Stimulated activated CD4-positive, alpha-beta T cell treated with anti-CD3 and anti-CD28 coated beads, Interleukin-4, amount 100 ng/mL, for 48 hours (primary cell): Measurements from ENCODE around the gene MTOR.
A peak's percentile ranks its signal among the peaks of the same experiment; 100 is the strongest.
"Not testable (repeated sequence)": the region's sequence is repeated elsewhere in the genome, so short reads cannot be mapped to it uniquely, and the experiment has no call there.

Experiments used
- DNase-seq, 2 donors: peaks; one replicate each; pipeline ENCODE4 v3.0.0-alpha.2; 2020; ENCODE audit warnings: low read depth in 2 of 2

The MTOR gene

DNA sequence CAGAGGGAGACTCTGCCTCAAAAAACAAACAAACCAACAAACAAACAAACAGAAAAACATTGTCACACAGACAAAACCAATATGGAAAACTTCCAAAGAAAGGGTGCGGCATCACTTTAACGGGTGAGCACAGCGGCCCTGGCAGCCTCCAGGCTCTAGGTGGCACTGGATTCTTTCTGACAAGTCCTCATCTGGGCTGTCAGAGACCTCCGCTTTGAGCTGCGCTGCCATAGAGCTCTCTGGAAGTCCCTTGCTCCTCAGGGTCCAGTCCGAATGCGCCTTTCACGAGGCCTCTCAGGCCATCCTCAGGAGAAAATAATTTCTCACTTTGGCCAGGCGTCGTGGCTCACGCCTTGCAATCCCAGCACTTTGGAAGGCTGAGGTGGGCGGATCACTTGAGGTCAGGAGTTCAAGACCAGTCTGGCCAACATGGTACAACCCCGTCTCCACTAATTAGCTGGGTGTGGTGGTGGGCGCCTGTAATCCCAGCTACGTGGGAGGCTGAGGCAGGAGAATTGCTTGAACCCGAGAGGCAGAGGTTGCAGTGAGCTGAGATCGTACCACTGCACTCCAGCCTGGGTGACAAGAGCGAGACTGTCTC lies 198.3 kb downstream of the MTOR start:
- not testable (repeated sequence) for DNase-seq

DNA sequence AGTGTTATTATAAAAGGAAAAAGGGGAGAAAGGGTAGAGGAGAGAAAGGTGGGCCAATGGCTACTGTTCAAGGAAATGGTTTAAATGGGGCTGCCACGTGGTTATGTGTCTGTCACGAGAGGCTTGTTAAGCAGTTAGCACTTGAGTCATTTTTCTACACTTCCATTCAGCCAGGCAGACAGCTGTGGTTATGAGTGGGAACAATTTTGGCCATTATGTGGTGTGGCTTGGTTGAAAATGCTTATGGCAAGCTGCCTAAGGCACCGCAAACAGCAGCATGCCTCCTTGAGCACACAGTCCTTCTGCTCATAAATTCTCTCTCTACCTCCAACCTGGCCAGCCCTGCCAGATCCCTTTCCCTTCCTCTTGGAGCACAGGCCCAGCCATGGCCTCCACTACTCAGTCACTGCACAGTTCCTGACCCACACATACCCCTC lies 199.4 kb downstream of the MTOR start:
- no peak for DNase-seq

DNA sequence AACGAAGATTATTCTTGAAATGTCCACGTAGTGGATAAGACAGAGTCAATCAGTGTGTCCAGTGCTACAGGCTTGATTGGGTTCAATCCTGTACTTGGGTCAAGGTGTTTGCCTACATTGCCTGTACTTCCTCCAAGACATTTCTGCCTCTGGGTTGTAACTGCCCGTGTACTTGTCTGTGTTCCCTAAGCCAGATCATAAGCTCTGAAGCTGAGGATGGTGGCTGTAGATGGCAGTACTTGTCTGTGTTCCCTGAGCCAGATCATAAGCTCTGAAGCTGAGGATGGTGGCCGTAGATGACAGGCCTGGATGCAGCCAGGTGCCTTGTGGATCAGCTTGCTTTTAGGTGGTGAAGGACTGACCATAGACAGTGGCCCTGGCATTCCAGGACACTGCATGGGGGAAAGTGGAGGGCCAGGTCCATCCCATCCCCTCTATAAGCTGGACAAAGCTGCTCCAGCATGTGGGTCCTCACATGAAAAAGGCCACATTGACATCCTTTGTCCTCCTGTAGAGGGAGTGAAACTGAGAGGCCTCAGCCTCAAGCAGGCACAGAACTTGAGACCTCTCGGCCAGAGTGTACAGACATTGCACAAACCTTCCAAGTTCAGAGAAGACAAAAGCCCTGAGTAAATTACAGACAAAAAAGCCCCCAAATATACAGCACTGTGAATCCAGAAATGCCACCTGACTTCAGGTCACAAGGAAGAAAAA lies 200.5 kb downstream of the MTOR start:
- DNase-seq = no peak

DNA sequence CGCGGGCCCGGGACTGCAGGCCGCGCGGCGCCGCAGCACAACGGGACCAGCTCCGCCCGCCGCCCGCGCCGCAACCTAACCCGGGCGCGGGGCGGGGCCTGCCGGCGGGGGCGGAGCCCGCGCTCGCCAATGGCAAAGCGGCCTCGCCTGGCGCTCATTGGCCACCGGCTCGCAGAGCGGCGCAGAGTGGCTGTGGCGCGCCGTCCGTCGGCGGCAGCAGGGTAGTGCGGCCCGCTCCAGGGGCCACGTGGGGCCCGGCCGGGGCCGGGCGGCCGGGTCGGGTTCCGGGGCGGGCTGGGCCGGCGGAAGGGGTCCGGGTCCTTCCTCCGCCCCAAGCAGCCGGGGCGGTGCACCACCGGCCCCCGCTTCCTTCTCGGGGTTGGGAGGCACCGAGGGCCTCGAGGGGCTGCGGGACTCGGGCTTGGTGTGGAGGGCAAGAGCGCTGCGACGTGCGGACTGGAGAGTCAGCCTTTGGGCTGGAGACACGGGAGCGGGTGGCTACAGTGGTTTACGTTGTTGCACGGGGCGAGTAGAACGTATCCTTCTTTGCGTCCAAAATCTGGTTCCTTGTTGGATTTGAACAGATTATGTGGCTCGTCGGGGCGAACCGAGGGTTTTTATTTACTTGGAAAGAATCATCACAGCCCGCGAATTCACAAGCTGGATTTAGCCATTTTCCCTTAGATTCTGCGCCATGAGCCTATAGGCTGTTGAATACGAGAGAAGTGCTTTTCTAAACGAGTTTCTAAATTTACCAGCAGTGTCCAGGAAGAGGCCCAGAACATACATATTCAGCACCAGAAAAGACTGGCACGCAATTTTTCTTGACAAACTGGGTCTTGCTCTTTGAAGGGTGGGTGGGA lies 202.2 kb downstream of the MTOR start, which contains the start of gene SRM:
SRM (minus strand) TSS at position 51 of the 863 bp plus-strand sequence. CDS start 75 bp downstream, outside the sequence.
- peak; percentile 86 to 91 for DNase-seq

DNA sequence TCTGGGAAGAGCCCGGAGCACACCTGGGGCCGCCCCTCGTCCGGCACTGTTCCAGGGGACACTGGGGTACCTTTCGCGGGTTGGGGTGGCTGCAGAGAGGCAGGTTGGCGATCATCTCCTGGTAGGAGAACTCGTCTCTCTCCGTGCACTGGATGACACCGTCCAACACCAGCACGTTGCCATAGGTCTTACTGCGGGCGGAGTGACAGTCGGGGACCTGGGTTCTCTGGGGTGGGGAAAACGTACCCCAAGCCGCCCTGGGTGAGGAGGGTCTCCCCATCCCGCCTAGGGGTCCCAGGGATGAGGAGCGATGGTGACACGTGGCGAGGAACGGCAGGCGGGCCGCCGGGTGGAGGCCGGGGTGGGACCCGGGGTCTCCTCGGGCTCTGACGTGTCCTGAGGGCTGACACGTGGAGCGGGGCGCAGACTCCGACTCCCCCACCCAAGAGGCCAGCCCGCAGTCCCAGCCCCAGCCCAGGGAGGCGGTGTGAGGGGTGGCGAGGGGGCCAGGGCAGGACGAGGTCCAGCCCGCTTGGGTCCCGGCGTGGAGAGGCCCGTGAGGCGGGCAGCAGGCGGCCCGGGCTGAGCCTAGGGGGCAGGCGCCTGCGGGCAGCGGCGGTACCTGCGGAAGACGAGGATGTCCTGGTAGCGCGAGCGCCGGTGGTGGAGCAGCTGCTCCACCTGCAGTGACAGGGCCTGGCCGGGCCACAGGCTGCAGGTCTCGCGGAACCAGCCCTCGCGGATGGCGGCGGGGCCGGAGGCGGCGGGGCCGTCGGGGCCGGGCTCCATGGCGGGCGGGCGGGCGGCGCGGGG lies 203.0 kb downstream of the MTOR start:
- DNase-seq = no peak

DNA sequence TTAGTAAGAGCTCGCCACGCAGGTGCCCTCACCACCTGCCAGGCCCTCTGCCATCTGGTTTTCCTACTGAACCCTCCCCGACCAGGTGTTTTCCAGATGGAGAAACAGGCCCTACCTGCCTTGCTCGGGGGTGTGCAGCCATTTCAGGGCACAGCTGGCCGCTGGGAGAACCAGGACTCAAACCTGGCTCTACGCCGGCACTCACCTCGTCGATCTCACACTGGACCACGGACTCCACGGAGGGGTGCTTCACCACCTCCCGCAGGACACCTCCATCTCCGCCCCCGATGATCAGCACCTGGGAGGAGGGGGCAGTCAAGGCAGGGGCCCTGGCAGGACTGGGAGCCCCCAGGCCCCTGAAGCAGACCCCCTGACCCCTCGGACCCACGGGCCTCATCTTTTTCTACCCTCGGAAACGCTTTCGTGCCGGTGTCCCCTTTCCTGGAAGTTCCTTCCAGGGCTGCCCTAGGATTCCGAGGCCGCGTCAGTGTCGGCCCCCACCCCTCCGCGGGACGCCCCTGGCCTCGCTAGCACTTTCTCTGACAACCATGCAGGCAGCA lies 203.7 kb downstream of the MTOR start:
- no peak for DNase-seq

DNA sequence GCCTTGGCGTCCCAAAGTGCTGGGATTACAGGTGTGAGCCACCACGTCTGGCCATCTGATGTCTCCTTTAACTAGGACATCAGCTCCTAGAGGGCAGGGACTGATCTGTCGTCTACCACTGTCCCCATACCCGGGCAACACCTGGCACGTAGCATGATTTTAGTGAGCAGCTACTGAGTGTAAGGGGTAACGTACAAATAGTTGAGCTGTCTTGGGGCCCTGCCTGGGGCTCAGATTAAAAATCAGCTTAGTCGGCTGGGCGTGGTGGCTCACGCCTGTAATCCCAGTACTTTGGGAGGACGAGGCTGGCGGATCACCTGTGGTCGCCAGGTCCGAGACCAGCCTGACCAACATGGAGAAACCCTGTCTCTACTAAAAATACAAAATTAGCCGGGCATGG lies 204.3 kb downstream of the MTOR start:
- no peak for DNase-seq

DNA sequence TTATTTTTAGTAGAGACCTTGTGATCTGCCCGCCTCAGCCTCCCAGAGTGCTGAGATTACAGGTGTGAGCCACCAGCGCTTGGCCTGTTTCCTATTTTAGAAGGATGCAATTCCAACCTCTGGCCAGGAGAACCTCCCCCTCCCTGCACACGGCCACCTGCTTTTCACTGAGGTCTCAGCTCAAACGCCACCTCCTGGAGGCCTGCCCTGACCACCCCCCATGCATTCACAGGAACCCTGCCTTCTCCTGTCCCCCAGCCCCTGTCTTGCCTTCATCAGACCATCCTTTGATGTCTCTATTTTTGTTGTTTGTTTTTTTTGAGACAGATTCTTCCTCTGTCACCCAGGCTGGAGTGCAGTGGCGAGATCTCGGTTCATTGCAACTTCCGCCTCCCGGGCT lies 204.9 kb downstream of the MTOR start:
- no peak for DNase-seq
